ENCODE data around the gene EFHC2.

DNA sequence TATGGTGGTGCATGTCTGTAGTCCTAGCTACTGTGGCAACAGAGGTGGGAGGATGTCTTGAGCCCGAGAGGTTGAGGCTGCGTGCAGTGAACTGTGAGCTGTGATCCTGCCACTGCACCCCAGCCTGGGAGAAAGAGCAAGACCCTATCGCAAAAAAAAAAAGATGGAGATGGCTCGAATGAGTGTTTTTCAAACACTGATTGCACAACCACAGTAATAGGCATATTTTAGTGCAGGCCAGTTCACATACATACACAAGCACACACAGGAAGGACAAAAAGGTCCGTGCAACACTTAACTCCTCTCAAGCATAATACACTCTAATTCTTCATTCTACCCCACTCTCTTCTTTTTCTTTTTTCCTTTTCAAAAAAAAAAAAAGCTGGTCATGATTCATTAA is 5.1 kb downstream of the EFHC2 start:
- no peak for TF ChIP-seq EP300 (conservative IDR thresholded peaks at IDR 0.05; ENCODE audit: poor library complexity, severe bottlenecking)
- no peak for TF ChIP-seq RAD21 (conservative IDR thresholded peaks at IDR 0.05)
- no peak for TF ChIP-seq EZH2 (IDR thresholded peaks at IDR 0.05; ENCODE audit: borderline replicate concordance, insufficient read depth, low read length, poor library complexity, severe bottlenecking)
- TF ChIP-seq, protein P1, sequence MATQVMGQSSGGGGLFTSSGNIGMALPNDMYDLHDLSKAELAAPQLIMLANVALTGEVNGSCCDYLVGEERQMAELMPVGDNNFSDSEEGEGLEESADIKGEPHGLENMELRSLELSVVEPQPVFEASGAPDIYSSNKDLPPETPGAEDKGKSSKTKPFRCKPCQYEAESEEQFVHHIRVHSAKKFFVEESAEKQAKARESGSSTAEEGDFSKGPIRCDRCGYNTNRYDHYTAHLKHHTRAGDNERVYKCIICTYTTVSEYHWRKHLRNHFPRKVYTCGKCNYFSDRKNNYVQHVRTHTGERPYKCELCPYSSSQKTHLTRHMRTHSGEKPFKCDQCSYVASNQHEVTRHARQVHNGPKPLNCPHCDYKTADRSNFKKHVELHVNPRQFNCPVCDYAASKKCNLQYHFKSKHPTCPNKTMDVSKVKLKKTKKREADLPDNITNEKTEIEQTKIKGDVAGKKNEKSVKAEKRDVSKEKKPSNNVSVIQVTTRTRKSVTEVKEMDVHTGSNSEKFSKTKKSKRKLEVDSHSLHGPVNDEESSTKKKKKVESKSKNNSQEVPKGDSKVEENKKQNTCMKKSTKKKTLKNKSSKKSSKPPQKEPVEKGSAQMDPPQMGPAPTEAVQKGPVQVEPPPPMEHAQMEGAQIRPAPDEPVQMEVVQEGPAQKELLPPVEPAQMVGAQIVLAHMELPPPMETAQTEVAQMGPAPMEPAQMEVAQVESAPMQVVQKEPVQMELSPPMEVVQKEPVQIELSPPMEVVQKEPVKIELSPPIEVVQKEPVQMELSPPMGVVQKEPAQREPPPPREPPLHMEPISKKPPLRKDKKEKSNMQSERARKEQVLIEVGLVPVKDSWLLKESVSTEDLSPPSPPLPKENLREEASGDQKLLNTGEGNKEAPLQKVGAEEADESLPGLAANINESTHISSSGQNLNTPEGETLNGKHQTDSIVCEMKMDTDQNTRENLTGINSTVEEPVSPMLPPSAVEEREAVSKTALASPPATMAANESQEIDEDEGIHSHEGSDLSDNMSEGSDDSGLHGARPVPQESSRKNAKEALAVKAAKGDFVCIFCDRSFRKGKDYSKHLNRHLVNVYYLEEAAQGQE (IDR thresholded peaks at IDR 0.05; ENCODE audit: borderline replicate concordance) = no peak
- TF ChIP-seq, protein P2, sequence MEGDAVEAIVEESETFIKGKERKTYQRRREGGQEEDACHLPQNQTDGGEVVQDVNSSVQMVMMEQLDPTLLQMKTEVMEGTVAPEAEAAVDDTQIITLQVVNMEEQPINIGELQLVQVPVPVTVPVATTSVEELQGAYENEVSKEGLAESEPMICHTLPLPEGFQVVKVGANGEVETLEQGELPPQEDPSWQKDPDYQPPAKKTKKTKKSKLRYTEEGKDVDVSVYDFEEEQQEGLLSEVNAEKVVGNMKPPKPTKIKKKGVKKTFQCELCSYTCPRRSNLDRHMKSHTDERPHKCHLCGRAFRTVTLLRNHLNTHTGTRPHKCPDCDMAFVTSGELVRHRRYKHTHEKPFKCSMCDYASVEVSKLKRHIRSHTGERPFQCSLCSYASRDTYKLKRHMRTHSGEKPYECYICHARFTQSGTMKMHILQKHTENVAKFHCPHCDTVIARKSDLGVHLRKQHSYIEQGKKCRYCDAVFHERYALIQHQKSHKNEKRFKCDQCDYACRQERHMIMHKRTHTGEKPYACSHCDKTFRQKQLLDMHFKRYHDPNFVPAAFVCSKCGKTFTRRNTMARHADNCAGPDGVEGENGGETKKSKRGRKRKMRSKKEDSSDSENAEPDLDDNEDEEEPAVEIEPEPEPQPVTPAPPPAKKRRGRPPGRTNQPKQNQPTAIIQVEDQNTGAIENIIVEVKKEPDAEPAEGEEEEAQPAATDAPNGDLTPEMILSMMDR (IDR thresholded peaks at IDR 0.05; ENCODE audit: poor library complexity, severe bottlenecking) = no peak
- TF ChIP-seq TAF1 (IDR thresholded peaks at IDR 0.05; ENCODE audit: low read depth) = no peak
- TF ChIP-seq POLR2AphosphoS5 (IDR thresholded peaks at IDR 0.05) = no peak
